ENCODE measurements around the gene BACH1.

BACH1 gene

DNA sequence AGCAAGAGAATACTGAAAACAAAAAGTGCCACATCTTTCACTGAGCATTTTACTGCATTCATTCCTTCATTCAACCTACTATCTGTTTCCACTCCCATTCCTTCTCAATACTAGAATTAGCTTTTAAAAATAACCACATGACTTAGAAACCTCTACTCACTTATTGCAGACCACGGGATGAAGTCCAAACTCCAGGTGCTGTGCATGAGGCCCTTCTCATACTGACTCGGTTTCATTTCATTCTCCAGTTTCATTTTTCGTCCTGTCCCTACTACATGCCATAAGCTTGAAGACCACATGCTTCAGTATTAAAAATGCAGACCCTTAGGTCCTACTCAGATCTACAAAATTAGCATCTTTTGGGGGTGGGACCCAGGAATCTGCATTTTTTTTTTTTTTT lies 2.3 kb upstream of the BACH1 start:
- Histone ChIP-seq H3K9me3 (ENCODE audit: low read length) (no peaks in the 10 kb centered on the region), H3K9ac (ENCODE audit: low read length) (no peak overlapping the region), H3K27ac (ENCODE audit: low read depth, low read length) (no peak overlapping the region), H3K4me1 (ENCODE audit: insufficient read depth, low read length) (peaks cover 12% of the 10 kb centered on the region), H3K36me3 (ENCODE audit: insufficient read depth, low read length) (no peaks in the 10 kb centered on the region), H3K4me3 (ENCODE audit: low read depth in 1 of 2, low read length in 2 of 2) (no peak overlapping the region), H3K27me3 (ENCODE audit: control insufficient read depth in 1 of 2, insufficient read depth in 2 of 2, low read length in 2 of 2) (no peaks in the 10 kb centered on the region)

GRCh38 chr21:29297483-29298347 lies 1.0 kb upstream of the BACH1 start:
- no peaks in the 10 kb centered on the region for H3K9me3 ChIP-seq (ENCODE audit: low read length)
- H3K27me3 ChIP-seq (ENCODE audit: control insufficient read depth in 1 of 2, insufficient read depth in 2 of 2, low read length in 2 of 2), result no peaks in the 10 kb centered on the region
- H3K36me3 ChIP-seq (ENCODE audit: insufficient read depth, low read length), result no peaks in the 10 kb centered on the region
- H3K4me3 ChIP-seq (ENCODE audit: low read depth in 1 of 2, low read length in 2 of 2), result peak overlapping the region; percentile 55 to 63
- H3K9ac ChIP-seq (ENCODE audit: low read length), result no peak overlapping the region
- H3K4me1 ChIP-seq (ENCODE audit: insufficient read depth, low read length), result peaks cover 25% of the 10 kb centered on the region
- H3K27ac ChIP-seq (ENCODE audit: low read depth, low read length), result peak overlapping the region; percentile 16

DNA sequence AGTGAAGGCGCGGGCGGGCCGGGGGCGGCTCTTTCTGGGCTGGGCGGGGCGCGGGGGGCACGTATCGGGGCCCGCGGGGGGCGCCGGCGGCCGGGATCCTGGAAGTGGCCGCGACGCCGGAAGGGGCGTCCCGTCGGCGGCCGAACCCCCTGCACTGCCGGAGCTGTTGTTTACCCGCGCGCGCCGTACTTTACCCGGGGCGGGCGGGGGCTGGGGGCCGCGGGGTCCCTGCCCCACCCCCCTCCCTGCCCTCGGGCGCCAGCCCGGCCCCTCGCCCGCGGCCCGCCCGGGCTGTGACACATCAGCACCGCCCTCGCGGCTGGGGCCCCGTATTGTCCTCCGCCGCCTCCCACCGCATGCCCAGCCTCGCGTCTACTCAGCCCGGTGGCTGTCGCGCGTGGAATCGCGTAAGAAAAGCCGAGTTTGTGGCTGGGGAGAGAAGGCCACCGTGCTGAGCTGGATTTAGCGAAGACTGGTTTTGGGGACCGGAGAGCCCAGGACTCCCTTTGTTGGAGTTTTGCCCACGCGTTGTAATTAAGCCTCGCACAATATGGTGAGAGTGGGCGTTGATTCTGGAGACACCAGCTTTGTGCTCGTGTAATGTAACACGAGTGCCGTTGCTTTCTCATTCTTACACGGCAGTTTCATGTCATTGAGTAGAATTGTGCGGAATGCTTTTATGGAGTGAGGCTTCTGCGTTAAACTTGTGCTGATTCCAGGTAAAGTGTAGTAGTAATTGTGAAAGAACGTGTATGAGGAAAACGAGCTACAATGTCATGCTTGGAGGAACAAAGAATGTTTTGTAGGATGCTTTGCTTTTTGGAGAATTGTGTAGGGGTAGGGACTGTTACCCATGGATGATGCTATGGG lies 559 bp downstream of the BACH1 start:
- Histone ChIP-seq H3K27ac (ENCODE audit: low read depth, low read length) (peak overlapping the region; percentile 59), H3K9ac (ENCODE audit: low read length) (peak overlapping the region; percentile 23), H3K27me3 (ENCODE audit: control insufficient read depth in 1 of 2, insufficient read depth in 2 of 2, low read length in 2 of 2) (no peaks in the 10 kb centered on the region), H3K36me3 (ENCODE audit: insufficient read depth, low read length) (no peaks in the 10 kb centered on the region), H3K4me1 (ENCODE audit: insufficient read depth, low read length) (peaks cover 37% of the 10 kb centered on the region), H3K9me3 (ENCODE audit: low read length) (no peaks in the 10 kb centered on the region), H3K4me3 (ENCODE audit: low read depth in 1 of 2, low read length in 2 of 2) (peak overlapping the region; percentile 55 to 63)

DNA sequence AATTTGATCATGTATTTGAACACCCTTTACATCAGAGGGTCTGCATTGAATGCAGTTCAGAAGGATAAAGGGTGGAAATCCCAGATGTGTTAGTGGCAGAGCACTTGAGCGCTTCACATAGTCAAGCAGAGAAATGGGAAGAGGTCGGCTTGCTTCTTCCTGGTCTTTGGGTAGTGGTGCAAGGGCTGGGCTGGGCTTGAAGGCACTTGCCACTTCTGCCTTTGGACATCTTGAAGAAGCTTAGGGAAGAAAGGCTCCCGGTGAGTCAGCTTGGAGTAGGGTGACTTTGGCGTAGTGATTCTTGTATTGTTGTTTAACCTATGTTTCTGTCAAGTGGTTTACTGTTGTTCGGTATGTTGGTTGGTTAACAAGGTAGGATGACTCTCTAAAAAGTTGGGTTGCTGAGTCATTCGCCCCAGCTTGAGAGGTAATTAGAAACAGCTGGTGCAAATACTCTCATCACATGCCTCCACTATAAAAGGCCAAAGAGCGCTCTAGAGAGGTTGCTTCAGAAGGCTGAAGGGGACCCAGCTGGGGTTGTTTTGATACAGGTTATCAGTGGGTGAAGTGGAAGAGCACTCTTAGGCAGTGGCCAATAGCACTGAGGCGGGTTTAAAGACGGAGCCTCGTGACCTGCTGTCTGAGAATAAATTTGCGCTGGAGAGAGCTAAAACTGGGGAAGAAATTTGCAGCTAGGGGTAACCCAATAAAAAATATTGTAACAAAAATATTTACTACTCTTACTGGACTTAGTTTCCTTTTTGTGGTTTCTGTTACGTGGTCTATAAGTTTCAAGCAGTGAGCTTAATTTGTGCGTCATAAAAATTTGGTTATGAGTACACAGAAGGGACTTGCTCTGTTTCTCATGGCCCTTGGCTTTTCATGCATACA lies 1.4 kb downstream of the BACH1 start:
- Histone ChIP-seq H3K9ac (ENCODE audit: low read length) (peak overlapping the region; percentile 23), H3K4me3 (ENCODE audit: low read depth in 1 of 2, low read length in 2 of 2) (peak overlapping the region; percentile 55 to 63)

DNA sequence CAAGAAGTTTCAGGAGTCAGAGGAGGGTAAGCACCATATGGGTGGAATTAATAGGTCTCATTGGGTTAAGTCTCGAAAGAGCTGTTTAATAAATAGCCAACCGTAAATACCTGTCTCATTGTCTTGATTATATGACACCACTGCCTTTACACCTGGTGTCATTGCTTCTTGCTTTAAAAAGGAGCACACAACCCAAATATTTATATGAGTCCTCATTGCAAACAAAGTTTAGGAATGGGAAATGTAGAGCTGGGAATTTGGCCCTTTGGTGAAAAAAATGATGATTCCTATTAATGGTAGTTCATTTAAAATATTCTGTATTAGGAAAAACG lies 2.1 kb downstream of the BACH1 start:
- H3K4me1 ChIP-seq (ENCODE audit: insufficient read depth, low read length), result peaks cover 51% of the 10 kb centered on the region
- H3K9ac ChIP-seq (ENCODE audit: low read length), result no peak overlapping the region
- no peak overlapping the region for H3K27ac ChIP-seq (ENCODE audit: low read depth, low read length)

More for the DNA sequence above, 1.4 kb downstream of the BACH1 start:
- no peaks in the 10 kb centered on the region for H3K27me3 ChIP-seq (ENCODE audit: control insufficient read depth in 1 of 2, insufficient read depth in 2 of 2, low read length in 2 of 2)
- H3K9me3 ChIP-seq (ENCODE audit: low read length), result no peaks in the 10 kb centered on the region
- no peaks in the 10 kb centered on the region for H3K36me3 ChIP-seq (ENCODE audit: insufficient read depth, low read length)
- peak overlapping the region; percentile 59 for H3K27ac ChIP-seq (ENCODE audit: low read depth, low read length)
- peaks cover 45% of the 10 kb centered on the region for H3K4me1 ChIP-seq (ENCODE audit: insufficient read depth, low read length)

GRCh38 chr21:29301691-29302090 lies 3.0 kb downstream of the BACH1 start:
- H3K27ac ChIP-seq (ENCODE audit: low read depth, low read length), result peak overlapping the region; percentile 60
- no peaks in the 10 kb centered on the region for H3K36me3 ChIP-seq (ENCODE audit: insufficient read depth, low read length)
- peaks cover 55% of the 10 kb centered on the region for H3K4me1 ChIP-seq (ENCODE audit: insufficient read depth, low read length)
- peak overlapping the region in 1 of 2 donors; percentile 22 for H3K4me3 ChIP-seq (ENCODE audit: low read depth in 1 of 2, low read length in 2 of 2)
- H3K9me3 ChIP-seq (ENCODE audit: low read length), result no peaks in the 10 kb centered on the region
- no peak overlapping the region for H3K9ac ChIP-seq (ENCODE audit: low read length)
- H3K27me3 ChIP-seq (ENCODE audit: control insufficient read depth in 1 of 2, insufficient read depth in 2 of 2, low read length in 2 of 2), result no peaks in the 10 kb centered on the region

More for the DNA sequence above, 2.1 kb downstream of the BACH1 start:
- peak overlapping the region; percentile 55 to 63 for H3K4me3 ChIP-seq (ENCODE audit: low read depth in 1 of 2, low read length in 2 of 2)
- H3K9me3 ChIP-seq (ENCODE audit: low read length), result no peaks in the 10 kb centered on the region
- no peaks in the 10 kb centered on the region for H3K36me3 ChIP-seq (ENCODE audit: insufficient read depth, low read length)
- no peaks in the 10 kb centered on the region for H3K27me3 ChIP-seq (ENCODE audit: control insufficient read depth in 1 of 2, insufficient read depth in 2 of 2, low read length in 2 of 2)

- peak overlapping the region; percentile 9 to 22 for H3K4me3 ChIP-seq (ENCODE audit: low read depth in 1 of 2, low read length in 2 of 2)
- H3K36me3 ChIP-seq (ENCODE audit: insufficient read depth, low read length), result no peaks in the 10 kb centered on the region
- peak overlapping the region; percentile 60 for H3K27ac ChIP-seq (ENCODE audit: low read depth, low read length)
- no peaks in the 10 kb centered on the region for H3K27me3 ChIP-seq (ENCODE audit: control insufficient read depth in 1 of 2, insufficient read depth in 2 of 2, low read length in 2 of 2)
- H3K9me3 ChIP-seq (ENCODE audit: low read length), result no peaks in the 10 kb centered on the region
- H3K9ac ChIP-seq (ENCODE audit: low read length), result peak overlapping the region; percentile 12
- H3K4me1 ChIP-seq (ENCODE audit: insufficient read depth, low read length), result peaks cover 62% of the 10 kb centered on the region
Measured at GRCh38 chr21:29302359-29302875, 3.7 kb downstream of the BACH1 start.

GRCh38 chr21:29303288-29303687 lies 4.6 kb downstream of the BACH1 start:
- Histone ChIP-seq H3K4me3 (ENCODE audit: low read depth in 1 of 2, low read length in 2 of 2) (no peak overlapping the region), H3K9me3 (ENCODE audit: low read length) (no peaks in the 10 kb centered on the region), H3K27me3 (ENCODE audit: control insufficient read depth in 1 of 2, insufficient read depth in 2 of 2, low read length in 2 of 2) (no peaks in the 10 kb centered on the region), H3K4me1 (ENCODE audit: insufficient read depth, low read length) (peaks cover 71% of the 10 kb centered on the region), H3K27ac (ENCODE audit: low read depth, low read length) (peak overlapping the region; percentile 60), H3K9ac (ENCODE audit: low read length) (no peak overlapping the region), H3K36me3 (ENCODE audit: insufficient read depth, low read length) (no peaks in the 10 kb centered on the region)

DNA sequence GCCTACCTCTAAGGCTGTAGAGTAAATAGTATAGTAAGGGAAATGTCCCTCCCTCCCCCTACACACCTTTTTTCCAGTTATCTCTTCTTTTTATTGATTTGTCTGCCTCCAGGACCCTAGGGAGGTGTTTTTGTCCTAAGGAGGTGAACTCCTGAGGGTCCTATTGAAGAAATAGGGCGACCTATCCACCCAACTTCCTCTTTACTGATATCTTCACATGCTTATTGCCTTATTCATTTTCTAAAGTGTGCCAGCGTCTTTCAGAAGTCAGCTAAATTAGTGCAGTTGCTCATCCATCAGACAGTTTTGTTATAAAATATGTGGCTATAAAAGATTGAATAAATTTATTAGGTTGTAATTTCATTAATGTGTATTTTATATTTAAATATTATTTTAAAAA lies 5.9 kb downstream of the BACH1 start:
- Histone ChIP-seq H3K27ac (ENCODE audit: low read depth, low read length) (peak overlapping the region; percentile 12), H3K9me3 (ENCODE audit: low read length) (no peaks in the 10 kb centered on the region), H3K9ac (ENCODE audit: low read length) (no peak overlapping the region), H3K4me1 (ENCODE audit: insufficient read depth, low read length) (peaks cover 84% of the 10 kb centered on the region), H3K4me3 (ENCODE audit: low read depth in 1 of 2, low read length in 2 of 2) (no peak overlapping the region), H3K36me3 (ENCODE audit: insufficient read depth, low read length) (no peaks in the 10 kb centered on the region), H3K27me3 (ENCODE audit: control insufficient read depth in 1 of 2, insufficient read depth in 2 of 2, low read length in 2 of 2) (no peaks in the 10 kb centered on the region)

GRCh38 chr21:29305068-29305467 lies 6.3 kb downstream of the BACH1 start:
- Histone ChIP-seq H3K27me3 (ENCODE audit: control insufficient read depth in 1 of 2, insufficient read depth in 2 of 2, low read length in 2 of 2) (no peaks in the 10 kb centered on the region), H3K27ac (ENCODE audit: low read depth, low read length) (no peak overlapping the region), H3K4me1 (ENCODE audit: insufficient read depth, low read length) (peaks cover 84% of the 10 kb centered on the region), H3K9ac (ENCODE audit: low read length) (no peak overlapping the region), H3K4me3 (ENCODE audit: low read depth in 1 of 2, low read length in 2 of 2) (no peak overlapping the region), H3K36me3 (ENCODE audit: insufficient read depth, low read length) (no peaks in the 10 kb centered on the region), H3K9me3 (ENCODE audit: low read length) (no peaks in the 10 kb centered on the region)

Measured in muscle layer of colon (tissue), 2 donors.